Measurements from ENCODE around the gene SLC46A2. TPM values are rescaled to one million over a fixed set of nuclear protein-coding genes. Genes with fewer than 3 reads are reported as not detected.

Gene SLC46A2
- total and polyA plus RNA-seq, 9 of the 15 experiments (the other 6 are each of a cell fraction or from before 2014, with no cell fraction given): not detected

GRCh38 chr9:112861155-112861554, 29.5 kb downstream of the SLC46A2 start:
- Histone ChIP-seq H3K9ac (ENCODE audit: insufficient read depth in 1 of 2, low read depth in 2 of 2, low read length in 2 of 2) (no peak overlapping the region), H3K9me1 (ENCODE audit: control insufficient read depth, insufficient read depth, low read length) (no peaks in the 10 kb centered on the region), H3K9me3 (replicated peaks; ENCODE audit: control insufficient read depth, insufficient read depth, low read depth, low read length) (no peaks in the 10 kb centered on the region), H3K4me1 (replicated peaks in 1 of 2; ENCODE audit: control insufficient read depth in 2 of 2, insufficient read depth in 2 of 2, low read length in 2 of 2) (peaks cover 8 to 11% of the 10 kb centered on the region in 2 experiments; a peak in 4 of 5 replicates), H4K20me1 (replicated peaks; ENCODE audit: control insufficient read depth, insufficient read depth, low read length) (no peaks in the 10 kb centered on the region), H3K36me3 (ENCODE audit: control insufficient read depth, insufficient read depth, low read length) (no peaks in the 10 kb centered on the region), H3K27me3 (ENCODE audit: control insufficient read depth in 2 of 2, insufficient read depth in 2 of 2, low read length in 2 of 2) (no peaks in the 10 kb centered on the region), H2AFZ (ENCODE audit: low read depth, low read length) (no peak overlapping the region), H3K4me2 (ENCODE audit: insufficient read depth, low read length) (no peak overlapping the region), H3K79me2 (ENCODE audit: control insufficient read depth, insufficient read depth, low read length) (no peaks in the 10 kb centered on the region), H3K4me3 (no peak overlapping the region), H3K27ac (ENCODE audit: extremely low read depth, low read depth, low read length) (no peak overlapping the region)
- CTCF ChIA-PET (ENCODE audit: low intra/inter-chr PET ratio): interaction anchor here (0.6 kb wide), 1 partner anchor 488 kb away, joined by 5 read pairs; no protein-coding TSS in a partner anchor
- in situ Hi-C loops (cut with MboI): no loop called here
- BruUV-seq (replicated peaks): no TSS peak
- ATAC-seq (no peak), DNase-seq (ENCODE audit: extremely low read depth in 1 of 4, low spot score in 3 of 4) (no peak), FAIRE-seq (no peak)
- POLR2A ChIA-PET: no interaction called here
- intact Hi-C loops (cut with micrococcal nuclease): no loop called here
- TF ChIP-seq CREB3 (tag; conservative IDR thresholded peaks at IDR 0.05; ENCODE audit: low read depth) (no peak), TCFL5 (CRISPR knock-in tag; conservative IDR thresholded peaks at IDR 0.05) (no peak), HNRNPK (IDR thresholded peaks at IDR 0.05; ENCODE audit: low read depth, low read length, poor library complexity, severe bottlenecking) (no peak), BDP1 (IDR thresholded peaks at IDR 0.05; ENCODE audit: insufficient read depth, insufficient read length) (no peak), GATAD2A (IDR thresholded peaks at IDR 0.05) (no peak), CBFA2T3 (IDR thresholded peaks at IDR 0.05) (no peak), ZFP30 (CRISPR knock-in tag; IDR thresholded peaks at IDR 0.05; ENCODE audit: borderline replicate concordance) (no peak), HSF4 (CRISPR knock-in tag; IDR thresholded peaks at IDR 0.05; ENCODE audit: borderline replicate concordance) (no peak)
- TF ChIP-seq, protein P1, sequence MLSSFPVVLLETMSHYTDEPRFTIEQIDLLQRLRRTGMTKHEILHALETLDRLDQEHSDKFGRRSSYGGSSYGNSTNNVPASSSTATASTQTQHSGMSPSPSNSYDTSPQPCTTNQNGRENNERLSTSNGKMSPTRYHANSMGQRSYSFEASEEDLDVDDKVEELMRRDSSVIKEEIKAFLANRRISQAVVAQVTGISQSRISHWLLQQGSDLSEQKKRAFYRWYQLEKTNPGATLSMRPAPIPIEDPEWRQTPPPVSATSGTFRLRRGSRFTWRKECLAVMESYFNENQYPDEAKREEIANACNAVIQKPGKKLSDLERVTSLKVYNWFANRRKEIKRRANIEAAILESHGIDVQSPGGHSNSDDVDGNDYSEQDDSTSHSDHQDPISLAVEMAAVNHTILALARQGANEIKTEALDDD (IDR thresholded peaks at IDR 0.05): no peak
- 66% methylated on average over 3 of the region's 3 CpGs for WGBS (ENCODE audit: insufficient coverage, low coverage, missing lambda C conversion rate)
